Superior temporal gyrus (tissue), 1 donor: ENCODE data around the gene RBP3.
A peak's percentile ranks its signal among the peaks of the same experiment; 100 is the strongest.

ENCODE experiments used
- DNase-seq: peaks from one replicate; pipeline ENCODE4 v3.0.0-alpha.2; 2016; ENCODE audit errors: extremely low spot score

Gene RBP3

DNA sequence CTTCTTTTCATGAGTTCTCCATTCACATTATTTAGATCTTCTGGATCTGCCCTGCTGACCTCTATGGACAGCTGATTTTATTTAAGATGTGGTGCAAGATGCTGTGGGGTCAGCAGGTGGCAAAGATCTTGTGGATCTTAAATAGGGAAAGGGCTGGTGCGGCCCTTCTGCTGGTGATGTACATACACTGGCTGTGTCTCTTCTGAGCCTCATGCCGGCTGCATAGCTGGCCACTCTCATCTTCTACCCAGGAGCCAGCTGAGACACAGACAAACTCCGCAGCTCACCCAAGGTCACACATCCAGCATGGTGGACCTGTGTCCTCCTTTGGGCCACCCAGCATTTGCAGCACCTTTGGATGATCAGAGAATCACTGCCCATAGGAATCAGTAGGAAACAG, 9.7 kb downstream of the RBP3 start:
- no peak for DNase-seq

DNA sequence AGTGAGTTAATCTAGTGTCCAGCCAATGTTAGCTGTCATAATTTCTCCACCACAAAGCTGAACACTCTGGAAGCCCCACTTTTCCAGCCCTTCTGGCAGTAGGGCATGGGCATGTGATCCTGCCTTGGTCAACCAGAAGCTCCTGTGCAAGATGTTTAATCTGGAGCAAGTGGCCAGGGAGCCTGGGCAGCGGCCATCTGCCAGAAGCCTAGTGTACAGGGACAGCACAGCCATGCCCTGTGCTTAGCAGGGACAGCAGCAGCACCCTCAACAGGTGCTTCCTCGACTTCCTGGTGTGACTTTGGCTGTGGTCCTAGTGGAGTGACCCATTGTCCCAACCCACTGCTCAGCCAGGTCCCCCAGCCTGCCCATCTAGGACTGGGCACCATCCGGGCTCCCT, 10.3 kb downstream of the RBP3 start:
- DNase-seq = no peak

DNA sequence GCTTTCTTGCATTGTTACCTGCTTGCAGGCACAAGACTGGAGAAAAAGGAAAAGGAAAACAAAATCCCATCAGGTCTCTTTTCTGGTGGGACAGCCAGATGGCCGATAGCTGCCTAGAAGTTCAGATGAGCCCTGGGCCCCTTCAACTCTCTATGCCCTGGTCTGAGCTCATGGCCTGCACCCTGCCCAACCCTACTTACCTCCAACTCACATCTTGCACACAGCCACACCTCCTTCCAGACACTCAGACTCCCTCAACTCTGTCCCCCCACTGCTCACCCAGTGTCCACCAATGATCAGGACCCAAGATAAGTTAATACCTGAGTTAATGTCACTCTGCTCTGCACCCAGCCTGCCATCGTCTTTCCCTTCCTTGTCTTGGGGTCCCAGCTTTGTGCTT, 10.9 kb downstream of the RBP3 start:
- DNase-seq = no peak

DNA sequence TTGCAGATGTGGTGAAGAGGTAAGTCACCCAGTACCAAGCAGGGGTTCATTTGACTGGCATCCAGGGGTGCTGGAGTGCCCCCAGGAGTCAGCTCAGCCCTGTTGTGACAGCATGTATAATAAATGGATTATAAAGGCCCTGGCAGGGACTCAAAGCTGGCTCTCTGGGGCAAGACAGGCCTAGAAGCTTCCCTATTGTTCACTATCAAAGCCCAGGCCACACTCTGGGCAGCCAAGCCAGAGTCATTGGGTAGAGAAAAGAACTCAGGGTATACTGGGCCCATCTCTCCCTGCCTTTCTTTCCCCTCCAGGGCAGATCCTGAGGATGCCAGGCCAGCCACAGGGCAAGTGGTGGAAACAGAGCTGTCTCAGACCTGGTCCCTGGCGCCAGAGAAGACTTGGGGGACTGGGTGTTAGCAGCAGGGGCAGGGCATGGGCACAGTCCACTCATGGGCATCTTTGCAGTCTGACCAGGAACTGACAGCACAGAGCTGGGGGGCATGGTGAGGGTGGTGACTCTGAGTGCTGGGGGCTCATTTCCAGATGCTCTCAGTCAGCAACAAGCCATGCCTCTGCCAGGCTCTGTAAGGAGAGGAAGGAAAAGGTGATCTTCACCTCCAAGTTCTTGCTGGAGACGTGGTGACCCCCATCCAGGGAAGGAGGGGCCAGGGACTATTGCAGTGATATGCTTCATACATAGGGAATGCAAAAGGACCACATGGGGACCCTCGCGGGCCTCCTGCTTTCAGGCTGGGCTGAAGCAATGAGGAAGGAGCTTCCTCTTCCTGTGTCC, 11.7 kb downstream of the RBP3 start:
- no peak for DNase-seq

DNA sequence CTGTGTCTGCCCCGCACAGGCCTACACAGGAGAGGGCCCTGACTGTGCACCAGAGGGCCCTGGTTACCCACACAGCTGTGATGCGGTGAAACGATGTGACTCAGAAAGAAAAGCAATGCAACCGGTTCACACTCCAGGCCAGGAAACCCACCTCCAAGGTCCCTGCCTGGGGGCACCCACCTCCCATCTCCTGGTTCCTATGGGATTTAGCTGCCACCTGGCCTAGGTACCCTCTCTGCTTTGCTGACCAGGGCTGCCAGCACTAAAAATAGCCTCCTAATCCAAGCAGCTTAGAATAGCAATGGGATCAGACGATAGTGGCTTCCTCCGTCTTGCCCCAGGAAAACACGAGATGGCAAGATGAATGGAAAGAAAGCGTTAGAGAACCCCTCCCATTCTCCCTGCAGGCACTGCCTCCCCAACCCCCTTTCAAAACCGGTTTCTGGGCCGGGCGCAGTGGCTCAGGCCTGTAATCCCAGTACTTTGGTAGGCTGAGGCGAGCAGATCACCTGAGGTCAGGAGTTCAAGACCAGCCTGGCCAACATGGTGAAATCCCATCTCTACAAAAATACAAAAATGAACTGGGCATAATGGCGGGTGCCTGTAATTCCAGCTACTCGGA, 12.4 kb downstream of the RBP3 start:
- DNase-seq = no peak

DNA sequence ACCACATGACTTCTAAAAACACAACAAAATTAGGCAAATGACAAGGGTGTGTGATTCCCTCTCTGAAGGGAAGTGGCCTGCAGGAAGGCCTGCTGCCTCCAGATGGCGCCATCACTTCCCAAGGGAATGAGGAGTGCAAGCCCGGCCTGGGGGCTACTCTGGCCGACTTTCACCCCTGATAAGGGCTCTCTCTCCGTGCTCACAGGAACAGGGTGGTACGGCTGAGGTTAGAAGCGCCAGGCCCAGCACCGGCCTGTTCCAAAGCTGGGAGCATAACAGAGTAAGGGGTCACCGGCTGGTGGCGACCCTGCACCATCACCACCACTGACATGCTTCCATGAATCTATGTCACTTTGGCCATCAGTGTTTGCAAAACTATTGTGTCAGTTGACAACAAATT, 13.1 kb downstream of the RBP3 start:
- DNase-seq = peak; percentile 67

DNA sequence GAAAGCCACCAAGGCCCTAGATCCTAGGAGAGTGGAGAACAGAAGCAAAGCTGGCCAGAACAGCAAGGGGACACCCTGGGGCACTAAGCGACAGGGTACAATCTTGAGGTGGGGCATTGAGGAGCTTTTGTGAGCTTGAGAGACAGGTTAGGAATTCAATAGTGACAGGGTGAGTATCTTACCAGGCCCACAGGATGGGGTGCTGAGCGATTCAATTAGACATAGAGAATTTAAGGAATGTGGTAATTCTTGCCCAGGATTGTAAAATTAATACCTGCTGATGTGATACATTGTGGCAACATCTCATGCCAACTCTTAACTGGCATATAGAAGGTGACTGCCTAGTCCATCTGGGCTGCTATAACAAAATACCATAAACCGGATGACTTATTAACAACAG, 14.0 kb downstream of the RBP3 start:
- DNase-seq = no peak

DNA sequence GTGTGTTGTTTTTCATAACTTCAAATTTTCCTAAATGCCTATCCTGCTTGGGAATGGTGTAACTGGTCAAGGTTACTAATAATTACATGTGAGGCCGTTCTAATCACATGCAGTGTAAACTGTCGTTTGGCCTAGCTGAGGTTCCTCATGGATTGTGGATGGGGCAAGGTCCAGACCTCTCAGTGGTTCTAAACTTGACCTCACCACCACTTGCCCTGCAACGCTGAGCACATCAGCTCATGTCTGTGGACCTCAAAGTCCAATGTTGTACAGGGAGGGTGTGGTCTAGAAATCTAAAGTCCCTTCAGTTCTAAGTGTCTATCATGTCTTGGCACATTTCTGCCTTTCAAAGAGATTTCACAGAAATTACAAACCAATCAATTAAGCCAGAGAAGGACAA, 15.6 kb downstream of the RBP3 start:
- DNase-seq = no peak

DNA sequence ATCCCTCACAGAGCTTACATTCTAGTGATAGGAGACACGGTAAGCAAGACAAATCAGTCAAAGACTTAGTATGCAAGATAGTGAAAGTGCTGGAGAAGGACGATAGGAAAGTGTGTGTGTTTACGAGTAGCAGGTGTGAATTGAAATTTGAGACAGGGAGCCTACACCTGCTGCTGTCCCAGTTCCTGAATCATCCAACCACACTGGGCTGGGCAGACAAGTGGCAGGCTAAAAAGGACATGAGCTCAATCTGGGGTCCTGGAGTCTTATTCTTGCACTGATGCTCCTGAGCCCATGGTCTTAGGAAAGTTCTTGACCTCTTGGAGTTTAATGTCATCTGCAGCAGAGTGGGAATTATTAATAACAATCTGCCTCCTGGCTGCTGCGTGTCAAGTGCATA, 16.2 kb downstream of the RBP3 start:
- no peak for DNase-seq

DNA sequence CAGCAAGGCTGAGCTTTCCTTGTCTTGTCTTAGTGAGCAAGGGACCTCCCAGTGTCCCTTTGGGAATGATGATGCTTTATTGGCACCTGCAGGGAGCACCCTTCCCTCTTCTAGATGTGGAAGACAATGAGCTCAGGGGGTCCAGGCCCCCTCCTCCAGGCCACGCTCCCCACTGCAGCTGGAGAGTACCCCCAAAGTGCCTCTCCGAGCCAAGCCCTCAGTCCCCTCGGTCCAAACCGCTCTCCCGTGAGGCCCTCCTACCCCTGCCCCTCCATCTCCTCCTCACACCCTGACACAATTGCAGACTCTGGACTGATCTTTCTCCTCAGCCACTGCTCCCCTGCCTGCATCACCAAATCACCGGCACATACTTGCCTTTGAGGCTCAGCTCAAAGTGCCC, 16.7 kb downstream of the RBP3 start:
- no peak for DNase-seq

DNA sequence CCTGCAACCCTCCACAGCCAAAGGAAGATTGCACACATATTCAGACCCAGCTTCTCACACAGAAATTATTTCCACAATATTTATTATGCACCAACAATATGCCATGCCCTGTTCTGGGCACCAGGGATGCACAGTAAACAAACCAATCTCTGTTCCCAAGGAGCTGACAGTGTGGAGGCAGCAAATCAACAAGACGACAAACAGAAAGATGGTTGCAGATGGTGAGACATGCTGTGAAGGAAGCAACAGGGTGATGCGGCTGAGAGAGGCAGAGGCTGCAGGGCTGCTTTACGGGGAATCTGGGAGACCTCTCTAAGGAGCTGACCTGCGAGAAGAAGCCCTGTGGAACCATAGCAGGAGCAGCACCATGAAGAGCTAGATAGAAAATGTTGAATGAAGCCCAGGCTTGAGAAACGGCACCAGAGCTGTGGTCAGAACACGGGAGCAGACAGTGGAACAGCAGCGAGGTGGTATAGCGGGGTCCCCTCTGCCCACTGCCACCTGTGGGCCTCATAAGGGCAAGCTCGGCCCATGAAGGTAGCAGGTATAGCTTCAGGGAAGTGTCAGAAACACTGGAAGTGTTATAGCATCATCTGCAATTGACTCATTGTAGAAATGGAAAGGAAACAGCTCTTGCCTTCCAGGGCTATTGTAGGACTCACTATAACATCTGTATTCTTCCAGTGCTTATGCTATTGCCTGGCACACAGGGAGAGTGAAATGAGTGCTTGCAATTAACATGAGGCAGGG, 17.4 kb downstream of the RBP3 start:
- no peak for DNase-seq

DNA sequence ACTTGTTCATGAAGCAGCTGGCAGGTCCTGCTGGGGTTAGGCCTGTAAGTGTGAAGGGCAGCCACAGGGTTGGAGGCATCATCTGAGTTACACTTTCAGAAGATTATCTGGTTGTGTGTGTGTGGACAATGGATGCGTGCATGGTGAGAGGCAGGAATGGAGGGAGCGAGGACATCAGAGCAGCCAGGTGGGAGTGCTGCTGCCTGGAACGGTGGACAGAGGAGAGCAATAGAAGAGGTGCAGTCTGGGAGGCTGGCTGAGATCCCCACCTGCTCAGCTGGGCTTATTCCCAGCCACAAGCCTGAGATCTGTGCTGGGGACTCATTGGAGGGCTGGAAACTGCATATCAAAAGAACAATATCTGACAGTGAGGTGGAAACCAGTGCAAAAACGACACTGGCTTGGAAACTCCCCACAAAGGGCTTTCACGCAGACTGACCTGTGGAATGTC, 18.0 kb downstream of the RBP3 start:
- no peak for DNase-seq

DNA sequence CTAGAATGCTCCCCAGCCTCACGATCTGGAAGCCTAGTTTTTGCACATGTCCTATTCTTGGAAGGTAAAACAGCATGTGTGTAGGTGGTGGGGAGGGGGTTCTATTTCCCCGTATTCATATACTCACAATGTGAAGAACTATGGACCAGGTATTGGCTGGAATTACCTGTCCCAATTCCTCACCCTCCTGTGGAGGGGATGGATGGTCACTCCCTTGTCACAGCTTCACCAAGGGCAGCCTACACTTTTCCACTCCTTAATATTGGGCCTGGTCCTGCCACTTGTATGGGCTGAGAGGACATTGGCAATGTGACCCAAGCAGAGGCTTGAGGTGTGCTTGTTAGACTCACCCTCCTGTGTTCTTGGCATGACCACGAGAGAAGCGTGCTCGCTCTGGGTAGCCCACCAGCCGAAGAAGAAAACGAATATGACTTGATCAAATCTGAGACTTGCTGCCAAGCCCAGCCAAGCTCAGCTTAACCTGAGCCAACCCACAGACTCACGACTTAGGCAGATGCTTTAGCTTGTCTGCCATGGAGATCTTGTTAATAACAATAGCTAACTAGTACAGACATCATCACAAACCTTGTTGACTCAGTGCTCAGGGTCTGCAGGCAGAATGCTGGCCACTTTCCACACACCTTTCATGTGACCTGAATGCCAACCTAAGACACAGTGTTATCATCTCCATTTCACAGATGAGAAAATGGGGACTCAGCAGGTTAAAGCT, 18.7 kb downstream of the RBP3 start:
- DNase-seq = no peak

DNA sequence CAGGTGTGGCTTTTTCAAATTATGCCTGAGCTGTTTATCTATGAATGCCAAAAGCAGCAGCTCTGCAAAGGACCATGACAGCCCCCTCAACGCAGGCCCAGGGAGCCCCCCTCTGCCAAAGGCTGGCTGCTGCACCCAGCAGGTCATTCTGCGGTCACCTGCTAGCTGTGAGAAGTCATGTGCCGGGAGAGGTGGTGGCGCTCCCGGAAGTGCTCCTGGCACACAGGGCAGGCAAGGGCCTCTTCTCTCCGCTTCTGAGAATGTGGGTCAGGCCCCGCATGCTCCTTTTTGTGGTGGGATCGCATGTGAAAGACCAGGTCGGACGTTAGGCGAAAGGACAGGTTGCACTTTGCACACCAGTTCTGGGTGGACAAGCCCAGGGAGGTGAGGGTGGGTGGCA, 19.5 kb downstream of the RBP3 start:
- DNase-seq = no peak

DNA sequence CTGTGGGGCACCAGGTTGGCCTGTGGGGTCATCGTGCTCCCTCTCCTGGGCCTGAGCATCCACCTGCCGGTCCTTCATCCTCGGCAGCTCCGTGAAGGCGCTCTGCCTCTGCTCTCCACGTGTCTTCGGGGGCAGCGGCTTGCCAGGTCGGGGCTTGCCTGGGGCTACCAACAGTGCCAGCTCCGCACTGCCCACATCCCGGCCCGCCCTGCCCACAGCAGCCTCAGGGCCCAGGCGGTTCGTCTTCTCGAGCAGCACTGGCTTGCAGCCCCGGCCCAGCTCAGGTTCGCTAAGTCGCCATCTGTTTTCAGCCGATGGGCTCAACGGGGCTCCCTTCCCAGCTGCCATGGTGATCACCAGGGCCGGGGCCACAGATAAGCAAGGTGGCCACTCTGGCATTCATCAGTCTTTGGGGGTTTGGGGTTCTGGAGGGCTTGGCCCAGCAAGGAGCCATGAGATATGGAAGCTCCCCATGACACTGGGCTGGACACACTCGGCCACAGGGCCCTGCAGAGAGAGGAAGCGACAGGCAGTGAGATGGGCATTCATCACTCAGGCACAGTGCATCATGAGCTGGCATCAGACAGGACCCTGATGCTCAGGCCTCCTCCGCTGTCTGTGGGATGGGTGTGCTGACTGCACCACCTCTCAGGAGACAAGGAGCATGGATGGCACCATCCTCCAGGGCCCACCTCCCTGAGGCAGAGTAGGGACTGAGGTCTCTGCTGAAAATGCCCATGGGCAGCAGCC, 20.4 kb downstream of the RBP3 start:
- no peak for DNase-seq

DNA sequence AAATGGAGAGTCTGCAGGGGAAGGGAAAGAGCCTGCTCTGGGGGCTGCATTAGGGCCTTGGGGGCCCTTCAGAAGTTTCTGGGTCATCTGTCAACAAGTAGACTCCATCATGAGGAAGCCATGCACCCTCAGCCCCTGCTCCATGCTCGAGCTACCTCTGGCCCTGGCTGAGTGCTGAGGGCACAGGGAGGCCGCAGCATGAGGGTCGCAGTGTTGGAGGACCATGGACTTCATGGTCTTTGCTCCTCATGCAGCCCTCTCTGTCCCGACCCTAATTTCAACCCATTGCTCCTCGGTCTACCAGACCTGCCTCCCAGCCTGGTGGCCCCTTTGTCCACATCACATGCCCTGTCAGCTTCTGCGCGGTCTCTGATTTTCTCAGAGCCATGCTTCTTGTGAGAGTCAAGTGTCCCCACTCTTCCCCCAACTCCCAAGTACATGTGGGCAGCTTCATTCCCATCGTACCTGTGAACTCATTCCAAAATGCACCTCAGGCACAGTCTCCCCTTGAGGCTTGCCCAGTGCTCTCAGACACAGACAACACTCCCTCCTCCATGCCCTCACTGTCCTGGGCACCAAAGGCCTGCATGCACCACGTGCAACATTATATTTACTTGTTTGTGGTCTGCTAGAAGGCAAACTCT, 21.2 kb downstream of the RBP3 start:
- DNase-seq = no peak

DNA sequence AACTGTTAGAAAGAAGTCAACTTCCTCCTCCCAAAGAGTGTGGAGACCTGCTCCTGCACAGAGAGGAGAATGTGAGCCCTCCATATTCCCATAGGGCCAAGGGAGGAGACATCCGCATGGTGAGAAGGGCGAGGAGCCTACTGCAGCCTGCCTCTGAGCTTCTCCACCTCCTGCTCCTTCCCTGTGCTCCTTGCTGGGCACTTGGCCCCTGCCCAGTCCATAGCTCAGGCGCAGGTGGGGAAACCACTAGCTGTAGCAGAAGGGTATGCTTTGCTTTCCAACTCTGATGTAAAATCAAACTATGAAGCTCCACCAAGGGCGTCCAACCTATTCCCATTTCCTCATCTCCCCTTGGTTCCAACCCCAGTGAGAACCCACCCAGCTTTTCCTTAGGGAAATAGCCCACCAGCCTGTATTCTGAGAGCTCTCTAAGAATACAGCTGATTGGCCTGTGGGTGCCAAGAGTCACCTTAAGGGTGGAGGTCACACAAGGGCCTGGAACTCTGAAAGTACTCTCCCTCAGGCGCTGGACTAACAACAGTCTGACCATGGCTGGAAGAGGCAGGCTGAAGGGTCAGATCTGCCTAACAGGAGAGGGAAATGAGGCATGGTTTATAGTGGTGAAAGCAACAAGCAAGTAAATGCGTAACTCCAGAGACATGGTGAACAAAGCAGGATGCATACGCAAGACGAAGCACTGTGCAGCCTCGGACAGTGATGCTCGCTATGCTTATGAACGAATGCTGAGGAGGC, 22.0 kb downstream of the RBP3 start:
- no peak for DNase-seq

DNA sequence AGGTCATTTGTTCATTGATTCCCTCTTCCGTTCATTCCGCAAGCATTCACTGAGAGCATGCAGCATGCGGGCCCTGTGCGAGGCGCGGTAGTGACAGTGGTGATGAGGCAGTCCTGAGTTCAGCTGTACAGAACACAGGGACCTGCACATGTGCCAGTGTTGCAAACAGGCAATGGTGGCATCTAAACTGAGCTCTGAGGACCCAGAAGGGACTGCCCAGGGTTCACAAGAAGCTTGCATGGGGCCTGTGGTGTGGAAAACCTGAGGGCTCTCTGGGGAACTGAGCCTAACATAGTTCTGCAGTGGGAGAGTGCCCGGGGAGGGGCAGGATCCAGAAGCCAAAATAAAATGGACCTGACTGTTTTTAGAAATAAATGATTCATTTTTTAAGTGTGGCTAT, 22.7 kb downstream of the RBP3 start:
- DNase-seq = no peak

DNA sequence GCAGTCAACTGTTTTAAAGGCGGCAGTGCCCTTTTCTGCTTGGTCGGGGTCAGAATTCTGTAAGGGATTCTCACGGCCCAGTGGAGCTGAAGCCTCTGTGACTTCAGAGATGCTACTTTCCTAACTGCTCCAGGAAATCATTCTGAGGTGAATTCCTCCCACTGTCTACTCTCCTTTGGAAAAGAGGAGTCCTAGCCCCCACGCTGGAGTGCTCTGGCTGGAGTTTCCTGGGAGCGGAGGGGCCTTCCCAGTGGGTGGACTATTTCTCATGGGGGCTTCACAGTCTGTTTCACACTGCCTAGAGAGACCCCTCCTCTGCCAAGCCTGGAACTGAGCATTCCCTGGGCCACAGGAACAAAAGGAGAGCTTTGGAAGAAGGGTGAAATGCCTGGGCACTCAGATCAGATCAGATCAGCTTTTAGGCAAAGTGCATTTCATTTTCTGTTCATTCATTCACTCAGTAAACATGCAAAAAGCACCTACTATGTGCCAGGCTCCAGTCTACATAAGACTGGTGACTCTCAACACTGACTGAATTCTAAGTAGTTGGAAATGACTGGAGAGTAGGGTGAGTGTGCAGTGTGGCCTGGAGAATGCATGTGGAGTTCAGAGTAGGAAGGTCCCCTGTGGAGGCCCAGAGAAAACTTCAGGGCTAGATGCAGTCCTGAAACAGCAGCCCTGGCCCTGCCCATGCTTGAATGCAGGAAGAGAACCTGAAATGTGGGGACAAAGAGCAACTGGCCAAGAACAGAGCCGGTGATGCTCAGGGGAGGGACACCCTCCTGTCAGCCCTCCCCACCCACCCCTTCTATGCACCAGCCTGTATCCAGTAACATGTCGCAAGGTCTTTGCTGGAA, 23.7 kb downstream of the RBP3 start:
- DNase-seq = no peak
